Measurements from ENCODE around the gene GRIN2A.

Gene GRIN2A

DNA sequence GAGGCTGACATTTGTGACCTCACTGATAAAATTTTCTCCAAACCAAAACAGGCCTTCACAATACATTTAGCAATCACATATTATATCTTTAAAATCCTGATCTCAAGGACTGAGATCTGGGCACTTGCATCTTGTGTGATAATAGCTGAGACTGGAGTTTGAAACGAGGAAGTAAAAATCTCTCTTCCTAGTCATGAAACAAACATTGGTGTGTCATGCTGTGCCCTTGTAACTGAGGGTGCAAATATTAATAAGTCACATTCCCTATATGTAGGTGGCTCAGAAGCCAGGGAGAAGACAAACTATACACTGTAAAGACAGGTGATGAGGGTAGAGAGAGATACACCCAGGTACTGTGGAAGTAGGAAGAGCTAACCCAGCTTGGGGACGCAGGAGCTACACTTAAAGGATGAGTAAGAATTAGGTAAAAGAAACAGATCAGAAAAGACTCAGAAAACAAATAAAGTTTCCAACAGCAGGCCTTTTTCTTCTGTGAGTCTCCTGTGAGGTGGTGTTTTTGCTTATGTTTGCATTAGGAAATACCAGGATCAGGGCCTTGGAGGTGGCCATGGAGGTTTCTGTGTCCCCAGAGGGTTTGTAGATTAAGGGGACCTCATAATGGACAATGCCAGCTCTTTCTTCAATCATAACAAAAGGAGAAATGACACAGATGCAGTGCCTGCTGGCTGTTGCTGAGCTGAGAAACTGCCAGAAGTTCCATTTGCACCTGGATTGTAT lies 335.7 kb downstream of the GRIN2A start:
- no peak for DNase-seq

GRCh38 chr16:9845661-9846361 lies 336.4 kb downstream of the GRIN2A start:
- DNase-seq = no peak

GRCh38 chr16:9844361-9844760 lies 337.9 kb downstream of the GRIN2A start:
- no peak for DNase-seq

GRCh38 chr16:9843424-9844018 lies 338.7 kb downstream of the GRIN2A start:
- DNase-seq = no peak

- no peak for DNase-seq
Measured at GRCh38 chr16:9840761-9841665, 341.2 kb downstream of the GRIN2A start.

DNA sequence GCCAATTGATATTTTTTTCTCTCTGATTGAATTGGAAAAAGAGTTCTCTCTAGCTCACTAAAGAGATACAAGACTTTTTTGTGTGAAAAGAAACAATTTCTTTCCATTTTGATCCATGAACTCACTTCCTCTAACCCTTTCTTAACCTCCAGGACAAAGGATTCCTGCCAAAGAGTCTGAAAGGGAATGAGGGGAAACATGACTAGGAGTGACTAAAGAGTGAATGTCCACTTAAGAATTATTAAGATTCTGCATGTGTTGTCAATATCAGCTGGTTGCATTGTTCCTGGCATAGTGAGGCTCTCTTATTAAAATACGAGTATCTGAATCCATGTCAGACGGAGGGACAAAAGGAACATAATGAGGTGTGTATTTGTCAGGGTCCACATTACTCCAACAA lies 344.7 kb downstream of the GRIN2A start:
- no peak for DNase-seq

GRCh38 chr16:9836118-9836736 lies 346.0 kb downstream of the GRIN2A start:
- no peak for DNase-seq

DNA sequence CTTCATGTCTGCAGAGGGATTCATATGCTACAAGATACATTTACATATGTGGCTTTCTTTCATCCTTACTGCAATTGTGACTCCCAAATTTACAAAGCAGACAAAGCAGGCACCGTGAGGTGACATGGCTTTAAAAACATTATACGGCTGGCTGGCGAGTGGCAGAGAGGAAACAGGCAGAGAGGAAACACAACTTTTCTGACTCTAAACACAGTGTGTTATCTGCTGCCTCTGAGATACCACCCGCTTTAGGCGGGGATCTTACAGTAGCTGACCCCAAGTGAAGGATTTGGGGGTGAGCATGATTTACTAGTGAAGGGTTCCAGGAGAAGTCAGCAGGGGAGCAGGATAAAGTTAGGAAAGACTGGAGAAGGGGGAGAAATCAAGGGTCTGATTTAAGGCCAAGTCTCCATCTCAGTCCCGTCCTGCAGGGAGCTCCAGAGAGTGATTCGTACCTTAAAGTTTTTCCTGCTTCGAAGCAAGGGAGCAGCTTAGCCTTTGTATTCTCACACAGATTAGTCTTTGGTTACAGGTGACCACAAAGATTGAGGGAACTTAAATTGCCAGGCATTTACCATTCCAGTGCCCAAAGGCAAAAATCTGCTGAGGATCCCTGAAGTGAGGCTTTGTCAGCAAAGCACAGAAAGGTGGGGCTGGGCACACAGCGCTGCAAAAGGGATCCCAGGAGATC lies 355.0 kb downstream of the GRIN2A start:
- DNase-seq = no peak

DNA sequence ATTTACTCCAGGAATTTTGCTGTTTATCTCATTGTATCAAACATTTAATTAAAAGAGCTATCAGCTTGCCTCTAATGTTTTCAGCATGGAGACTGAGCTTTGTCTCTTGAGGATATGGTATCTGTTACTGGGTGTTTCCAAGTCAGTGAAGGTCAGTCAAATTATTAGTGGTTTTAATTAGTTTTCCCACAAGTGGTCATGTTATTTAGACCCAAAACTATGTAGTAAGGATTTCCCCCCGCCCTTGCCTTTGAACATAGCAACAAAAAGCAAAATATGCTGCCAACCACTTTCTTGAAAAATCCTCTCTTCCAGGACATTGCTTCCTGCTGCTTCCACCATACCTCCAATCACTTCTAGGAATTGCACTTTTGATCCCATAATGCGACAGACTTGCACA lies 355.6 kb downstream of the GRIN2A start:
- no peak for DNase-seq

DNA sequence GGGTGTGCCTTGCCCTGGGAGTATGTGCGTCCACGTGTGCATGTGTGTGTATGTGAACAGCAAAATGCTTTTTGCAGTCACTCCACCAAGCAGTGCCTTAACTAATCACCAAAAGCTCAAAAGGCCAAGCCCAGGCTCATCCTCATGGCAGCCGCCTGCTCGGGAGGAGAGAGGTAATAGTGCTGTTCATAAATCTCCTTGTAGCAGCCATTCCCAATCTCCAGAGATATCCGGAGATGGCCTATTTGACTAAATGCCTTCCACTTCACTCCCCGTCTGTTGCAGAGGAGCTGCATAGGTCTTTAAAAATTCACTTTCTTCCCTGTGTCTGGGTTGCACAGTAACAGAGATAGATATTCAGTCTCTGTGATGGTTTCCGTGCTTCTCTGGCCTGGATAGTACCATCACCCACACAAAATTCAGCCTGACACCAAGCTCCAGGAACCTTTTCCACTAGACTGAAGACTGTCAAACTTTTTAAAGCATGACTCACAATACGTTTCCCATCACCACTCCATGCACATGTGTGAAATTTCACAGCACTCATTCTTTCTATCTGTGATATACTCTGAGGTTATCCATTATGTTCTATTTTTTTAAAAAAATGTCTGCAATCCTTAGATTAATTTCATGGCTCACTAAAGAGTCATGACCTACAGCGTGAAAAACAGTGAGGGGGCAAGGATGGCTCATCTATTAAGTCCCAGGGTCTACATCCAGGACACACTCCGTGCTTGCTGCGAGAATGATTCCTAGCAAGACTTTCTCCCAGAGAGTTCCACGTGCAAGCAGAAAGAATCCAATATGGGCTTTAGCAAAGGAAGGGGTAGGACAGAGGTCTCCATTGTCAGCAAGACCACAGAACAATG lies 357.8 kb downstream of the GRIN2A start:
- DNase-seq = no peak

- no peak for DNase-seq
Measured at GRCh38 chr16:9823510-9823909, 358.7 kb downstream of the GRIN2A start.

DNA sequence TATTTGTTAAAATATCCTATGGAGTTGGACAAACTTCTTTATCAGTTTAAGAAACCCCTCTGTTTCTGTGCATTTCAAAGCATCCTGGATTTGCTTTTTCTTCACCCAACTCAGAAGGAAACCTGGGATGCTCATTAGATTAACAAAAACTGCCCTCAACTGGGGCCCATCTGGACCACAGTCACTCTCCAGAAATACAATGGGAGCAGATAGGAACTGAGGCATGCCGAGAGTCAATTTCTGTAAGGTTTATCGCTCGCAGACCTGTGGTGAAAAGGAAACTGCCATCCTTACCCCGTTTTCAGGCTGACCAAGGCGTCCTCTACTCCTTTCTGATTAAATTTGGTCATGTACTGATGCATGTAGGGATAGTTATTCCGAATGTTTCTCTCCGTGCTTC lies 360.3 kb downstream of the GRIN2A start:
- DNase-seq = no peak

DNA sequence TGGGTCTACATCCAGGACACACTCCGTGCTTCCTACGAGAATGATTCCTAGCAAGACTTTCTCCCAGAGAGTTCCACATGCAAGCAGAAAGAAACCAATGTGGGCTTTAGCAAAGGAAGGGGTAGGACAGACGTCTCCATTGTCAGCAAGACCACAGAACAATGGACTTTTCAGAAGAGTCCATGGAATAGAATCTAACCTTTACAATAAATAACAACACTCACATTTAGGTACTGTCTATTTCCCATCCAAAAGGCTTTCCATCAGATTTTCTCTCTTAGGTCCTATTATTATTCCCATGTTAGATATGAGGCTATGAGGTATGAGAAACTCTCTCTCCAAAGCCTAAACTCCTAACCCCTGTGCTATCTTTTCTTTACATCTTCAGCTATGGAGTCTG lies 360.9 kb downstream of the GRIN2A start:
- no peak for DNase-seq

DNA sequence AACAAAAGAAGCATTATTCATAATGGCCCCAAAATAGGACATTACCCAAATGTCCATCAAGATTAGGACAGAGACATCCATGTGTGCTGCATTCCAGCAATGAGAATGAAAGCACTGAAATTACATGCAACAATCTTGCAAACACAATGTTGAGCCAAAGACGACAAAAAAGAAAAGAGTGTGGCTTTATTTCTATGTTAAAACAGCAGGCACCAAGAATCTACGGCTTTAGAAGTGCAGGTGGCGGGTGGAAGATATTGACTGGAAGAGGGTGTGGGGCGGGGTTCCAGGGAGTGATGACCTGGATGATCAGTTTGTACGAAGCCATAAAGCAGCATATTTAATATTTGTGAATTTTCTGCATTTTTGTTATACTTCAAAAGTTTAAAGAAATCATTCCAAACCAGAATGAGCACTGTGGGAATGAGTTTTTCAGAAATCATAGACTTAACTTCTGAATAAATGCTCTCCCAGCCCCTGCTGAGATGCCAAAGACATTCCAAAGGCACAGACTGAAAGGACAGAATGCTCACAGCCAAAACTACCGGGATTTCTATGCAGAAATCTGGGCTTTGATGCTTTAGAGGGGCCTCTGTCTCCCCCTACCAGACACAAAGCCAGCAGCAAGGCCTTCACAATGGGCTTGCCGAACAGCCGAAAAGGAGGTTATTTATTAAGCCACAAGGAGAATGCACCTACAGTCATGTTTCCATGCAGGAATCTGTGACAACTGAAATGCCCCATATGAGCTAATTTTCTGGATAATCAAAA lies 361.6 kb downstream of the GRIN2A start:
- no peak for DNase-seq

- no peak for DNase-seq
Measured at GRCh38 chr16:9818702-9819101, 363.5 kb downstream of the GRIN2A start.

GRCh38 chr16:9817586-9817985 lies 364.6 kb downstream of the GRIN2A start:
- no peak for DNase-seq

DNA sequence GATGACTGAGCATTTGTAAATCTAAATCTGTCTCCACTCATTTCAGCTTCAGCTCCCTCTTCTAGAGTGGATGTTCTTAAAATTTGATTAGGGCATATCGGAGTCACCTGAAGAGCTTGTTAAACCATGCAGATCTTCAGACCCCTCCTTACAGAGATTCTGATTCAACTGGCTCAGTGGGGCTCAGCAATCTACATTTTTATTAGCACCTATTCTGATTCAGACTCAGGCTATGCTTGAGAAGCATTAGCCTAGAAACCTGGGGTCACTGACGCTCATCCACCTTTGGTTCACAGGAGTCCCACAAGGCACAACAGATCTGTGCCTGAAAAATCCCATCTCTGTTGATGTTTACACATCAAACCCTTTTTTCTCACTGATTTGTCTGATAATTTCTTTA lies 365.6 kb downstream of the GRIN2A start:
- DNase-seq = no peak

DNA sequence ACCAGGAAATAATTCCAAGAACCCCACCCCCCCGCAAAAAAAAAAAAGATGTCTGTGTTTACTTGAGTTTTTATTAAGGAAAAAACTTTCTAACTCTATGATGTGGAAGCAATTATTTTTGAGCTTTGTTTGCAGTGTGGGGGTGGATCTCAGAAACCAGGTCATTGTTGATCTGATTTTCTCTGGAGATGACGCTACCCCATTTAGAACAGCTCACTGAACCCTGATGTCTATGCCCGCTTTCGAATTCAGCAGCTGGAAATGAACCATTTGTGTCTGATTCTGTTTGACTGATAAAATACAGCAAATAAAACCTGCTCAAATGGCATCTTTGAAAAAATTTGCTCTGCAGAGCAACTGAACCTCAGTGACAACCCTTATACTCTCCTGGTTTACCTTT lies 368.6 kb downstream of the GRIN2A start:
- no peak for DNase-seq

DNA sequence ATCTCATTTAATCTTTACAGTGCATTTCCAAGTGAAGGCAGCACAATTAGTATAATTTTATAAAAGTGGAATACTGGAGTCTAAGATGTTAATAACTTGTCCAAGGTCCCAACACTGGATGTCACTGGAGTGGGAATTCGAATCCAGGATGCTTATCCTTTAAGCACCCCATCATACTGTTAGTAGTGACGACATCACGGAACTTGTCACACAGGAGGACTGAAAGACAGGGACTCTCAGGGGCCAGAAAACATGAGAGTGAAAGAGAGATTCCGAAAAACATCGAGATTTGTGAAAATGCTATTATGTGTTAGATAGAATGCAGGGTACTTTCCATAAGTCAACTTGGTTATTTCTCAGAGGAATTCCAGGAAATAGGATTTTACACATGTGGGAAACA lies 374.0 kb downstream of the GRIN2A start:
- no peak for DNase-seq

- DNase-seq = no peak
Measured at GRCh38 chr16:9807302-9807701, 374.9 kb downstream of the GRIN2A start.

Measured in NCI-H187 treated with DMSO at 0.1 percent for 48 hours (cell line).